Testis (tissue), 3 donors: Measurements from ENCODE around the gene TTC31. TPM values are rescaled to one million over a fixed set of nuclear protein-coding genes. Genes with fewer than 3 reads are reported as not detected.
A peak's percentile ranks its signal among the peaks of the same experiment; 100 is the strongest.

ENCODE experiments used
- DNase-seq: peaks from one replicate; pipeline ENCODE4 v3.0.0-alpha.2; 2019
- H3K27ac ChIP-seq, 2 donors: fragments of 200-600 bp; sonication (generic); one replicate each; pipeline ENCODE4 v1.5.1; 2019
- H3K27me3 ChIP-seq: fragments of 200-600 bp; sonication (generic); one replicate; pipeline ENCODE4 v1.5.1; 2019
- H3K36me3 ChIP-seq: fragments of 200-600 bp; sonication (generic); one replicate; pipeline ENCODE4 v1.5.1; 2017; ENCODE audit warnings: low read depth; ENCODE audit errors: missing control alignments
- H3K4me1 ChIP-seq: fragments of 200-600 bp; sonication (generic); one replicate; pipeline ENCODE4 v1.5.1; 2019
- H3K4me3 ChIP-seq, 2 donors: fragments of 200-600 bp; sonication (generic); one replicate each; pipeline ENCODE4 v1.5.1; 2017 to 2019
- H3K9me3 ChIP-seq: fragments of 200-600 bp; sonication (generic); one replicate; pipeline ENCODE4 v1.5.1; 2017
- POLR2A ChIP-seq: fragments of 450-650 bp; IDR thresholded peaks from one replicate; pipeline ENCODE4 v1.6.1; 2017; ENCODE audit warnings: antibody characterized with exemption, mild to moderate bottlenecking, moderate library complexity
- WGBS, 2 donors: methylation state at CpG; one replicate each; pipeline ENCODE4 v1.1.5; 2018; 5-methylcytosine and 5-hydroxymethylcytosine counted together
- intact Hi-C: fragments of 100-400 bp; cut with DNase I; formaldehyde crosslinking; loops from one replicate; pipeline ENCODE4 v1.15.1; 2023; ENCODE audit warnings: low total_unique reads
- polyA plus RNA-seq: library from polyadenylated mRNA; stranded (reverse); fragments of 350-450 nt; fragmentation: Illumina TruSeq; extraction: RNeasy Lipid Tissue Mini Kit (QIAGEN cat#74804); gene quantifications from one replicate; pipeline ENCODE4 v1.2.3, GENCODE V29; 2014; ENCODE audit warnings: low read depth, low replicate concordance; ENCODE audit not compliant: insufficient read depth
- total RNA-seq, 2 donors: library from RNA; depleted of rRNA; stranded (reverse); fragments of >200 nt; gene quantifications; one replicate each; pipeline ENCODE4 v1.2.3, GENCODE V29; 2016
- TF ChIP-seq, protein P1 (sequence below), 3 experiments: fragments of 450-650 bp in 2 of 3; fragments of 200-600 bp in 1 of 3; sonication (generic) in 1 of 3; IDR thresholded peaks; one replicate each; pipeline ENCODE4 v1.5.1; 2016 to 2019; ENCODE audit warnings: antibody characterized with exemption in 3 of 3, mild to moderate bottlenecking in 2 of 3, moderate library complexity in 1 of 3

TTC31 gene
- total and polyA plus RNA-seq, 3 donors from 2014 or later, result 19.6 to 36.2 (median 30.1) TPM

DNA sequence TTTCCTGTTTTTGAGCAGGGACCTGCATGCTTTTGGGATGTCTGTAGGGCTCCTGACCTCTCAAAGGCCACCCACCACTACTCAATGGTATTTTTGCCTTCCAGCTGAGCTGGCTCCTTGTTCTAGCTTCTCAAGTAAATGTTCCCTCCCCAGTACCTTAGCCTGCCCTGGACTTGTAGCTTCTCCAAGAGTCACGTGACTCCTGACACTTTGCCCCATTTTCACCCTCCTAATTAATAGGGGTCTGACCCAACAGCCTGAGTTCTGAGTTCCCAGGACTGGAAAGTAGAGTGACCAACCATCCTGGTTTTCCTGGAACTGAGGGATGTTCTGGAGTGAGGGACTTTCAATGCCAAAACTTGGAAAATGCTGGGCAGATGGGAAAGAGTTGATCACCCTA is 12.6 kb downstream of the TTC31 start:
- WGBS, 2 donors, result 83 to 96% methylated on average over 1 of the region's 1 CpG
- Histone ChIP-seq H3K4me1 (peaks cover 18% of the 10 kb centered on the region), H3K9me3 (no peaks in the 10 kb centered on the region), H3K27ac (no peak overlapping the region), H3K27me3 (no peaks in the 10 kb centered on the region), H3K4me3 (no peak overlapping the region), H3K36me3 (no peaks in the 10 kb centered on the region)
- no peak for TF ChIP-seq POLR2A
- TF ChIP-seq, protein P1, sequence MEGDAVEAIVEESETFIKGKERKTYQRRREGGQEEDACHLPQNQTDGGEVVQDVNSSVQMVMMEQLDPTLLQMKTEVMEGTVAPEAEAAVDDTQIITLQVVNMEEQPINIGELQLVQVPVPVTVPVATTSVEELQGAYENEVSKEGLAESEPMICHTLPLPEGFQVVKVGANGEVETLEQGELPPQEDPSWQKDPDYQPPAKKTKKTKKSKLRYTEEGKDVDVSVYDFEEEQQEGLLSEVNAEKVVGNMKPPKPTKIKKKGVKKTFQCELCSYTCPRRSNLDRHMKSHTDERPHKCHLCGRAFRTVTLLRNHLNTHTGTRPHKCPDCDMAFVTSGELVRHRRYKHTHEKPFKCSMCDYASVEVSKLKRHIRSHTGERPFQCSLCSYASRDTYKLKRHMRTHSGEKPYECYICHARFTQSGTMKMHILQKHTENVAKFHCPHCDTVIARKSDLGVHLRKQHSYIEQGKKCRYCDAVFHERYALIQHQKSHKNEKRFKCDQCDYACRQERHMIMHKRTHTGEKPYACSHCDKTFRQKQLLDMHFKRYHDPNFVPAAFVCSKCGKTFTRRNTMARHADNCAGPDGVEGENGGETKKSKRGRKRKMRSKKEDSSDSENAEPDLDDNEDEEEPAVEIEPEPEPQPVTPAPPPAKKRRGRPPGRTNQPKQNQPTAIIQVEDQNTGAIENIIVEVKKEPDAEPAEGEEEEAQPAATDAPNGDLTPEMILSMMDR (IDR thresholded peaks at IDR 0.05), result no peak
- intact Hi-C loops, result no loop called here
- DNase-seq, result no peak

DNA sequence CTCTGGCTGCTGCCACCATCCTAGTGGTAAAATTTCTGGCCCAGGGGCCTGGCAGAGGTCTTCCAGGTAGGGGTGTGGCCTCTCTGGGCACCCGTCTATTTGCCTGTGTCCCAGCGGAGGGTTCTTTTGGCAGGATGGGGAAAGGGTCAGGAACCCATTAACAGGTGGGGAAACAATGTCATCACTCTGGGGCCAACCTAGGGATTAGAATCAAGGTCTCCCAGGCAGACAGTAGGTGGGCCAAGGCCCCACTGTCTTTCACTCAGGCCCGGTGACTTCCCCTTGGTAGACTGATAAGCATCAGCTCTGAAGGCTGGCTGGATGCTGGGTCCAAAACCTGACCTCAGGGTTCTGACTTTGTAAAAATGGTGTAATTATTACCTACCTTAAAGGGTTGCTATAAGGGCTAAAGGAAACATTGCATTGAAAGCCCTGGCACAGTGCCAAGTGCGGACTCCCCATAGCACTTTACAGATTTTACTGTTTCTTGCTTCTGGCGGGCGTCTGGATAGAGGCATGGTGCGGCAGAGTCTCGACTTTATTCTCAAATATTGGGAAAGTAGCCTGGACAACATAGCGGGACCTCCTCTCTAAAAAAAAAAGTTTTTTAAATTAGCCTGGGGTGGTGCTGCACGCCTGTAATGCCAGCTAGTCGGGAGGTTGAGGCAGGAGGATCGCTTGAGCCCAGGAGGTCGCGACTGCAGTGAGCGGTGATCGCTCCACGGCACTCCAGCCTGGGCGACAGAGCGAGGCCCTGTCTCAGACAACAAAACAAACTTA is 14.3 kb downstream of the TTC31 start:
- Histone ChIP-seq H3K4me1 (peaks cover 18% of the 10 kb centered on the region), H3K9me3 (no peaks in the 10 kb centered on the region), H3K27me3 (no peaks in the 10 kb centered on the region), H3K4me3 (peak overlapping the region in 1 of 2 donors; percentile 32), H3K27ac (no peak overlapping the region), H3K36me3 (no peaks in the 10 kb centered on the region)
- intact Hi-C loops, result no loop called here
- DNase-seq, result no peak
- 31 to 33% methylated on average over 19 of the region's 19 CpGs for WGBS, 2 donors
- TF ChIP-seq POLR2A, result no peak
- TF ChIP-seq, protein P1 (IDR thresholded peaks at IDR 0.05), result no peak

DNA sequence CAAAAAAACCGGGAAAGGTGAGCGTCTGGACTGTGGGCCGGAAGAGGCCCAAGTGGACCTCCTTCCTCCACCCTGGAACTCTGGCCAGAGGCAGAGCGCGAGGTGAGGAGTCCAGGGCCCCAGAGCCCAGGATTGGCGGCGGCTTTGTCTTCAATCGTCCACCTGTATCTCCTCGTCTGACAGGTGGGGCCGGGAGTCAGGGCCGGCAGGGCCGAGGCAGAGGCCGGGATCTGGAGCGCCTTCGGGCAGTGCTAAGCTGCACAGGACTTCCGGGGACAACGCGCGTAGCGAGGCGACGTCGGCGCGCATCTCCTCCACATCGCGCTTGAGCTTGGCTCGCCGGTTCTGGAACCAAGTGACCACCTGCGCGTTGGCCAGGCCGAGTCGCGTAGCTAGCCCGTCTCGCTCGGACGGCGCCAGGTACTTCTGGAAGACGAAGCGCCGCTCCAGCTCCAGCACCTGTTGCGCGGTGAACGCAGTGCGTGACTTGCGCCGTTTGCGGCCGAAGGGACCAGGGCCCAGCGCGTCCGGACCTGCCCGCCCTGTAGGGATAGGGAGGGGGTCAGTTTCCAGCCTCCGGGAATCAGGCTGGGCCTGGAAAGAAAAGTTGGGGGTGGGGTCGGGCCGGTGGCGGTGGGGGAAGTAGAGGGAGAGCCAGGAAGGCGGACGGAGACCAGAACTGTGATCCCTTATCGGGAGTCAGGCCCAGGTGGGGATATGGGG is 15.1 kb downstream of the TTC31 start:
- no peaks in the 10 kb centered on the region for H3K9me3 ChIP-seq
- peak overlapping the region in 1 of 2 donors; percentile 32 for H3K4me3 ChIP-seq
- no peak for TF ChIP-seq POLR2A
- TF ChIP-seq, protein P1 (IDR thresholded peaks at IDR 0.05), result no peak
- no peaks in the 10 kb centered on the region for H3K27me3 ChIP-seq
- peaks cover 18% of the 10 kb centered on the region for H3K4me1 ChIP-seq
- H3K27ac ChIP-seq, result no peak overlapping the region
- 2% methylated on average over 18 to 61 of the region's 61 CpGs for WGBS, 2 donors
- DNase-seq, result no peak
- intact Hi-C loops, result no loop called here
- H3K36me3 ChIP-seq, result no peaks in the 10 kb centered on the region

DNA sequence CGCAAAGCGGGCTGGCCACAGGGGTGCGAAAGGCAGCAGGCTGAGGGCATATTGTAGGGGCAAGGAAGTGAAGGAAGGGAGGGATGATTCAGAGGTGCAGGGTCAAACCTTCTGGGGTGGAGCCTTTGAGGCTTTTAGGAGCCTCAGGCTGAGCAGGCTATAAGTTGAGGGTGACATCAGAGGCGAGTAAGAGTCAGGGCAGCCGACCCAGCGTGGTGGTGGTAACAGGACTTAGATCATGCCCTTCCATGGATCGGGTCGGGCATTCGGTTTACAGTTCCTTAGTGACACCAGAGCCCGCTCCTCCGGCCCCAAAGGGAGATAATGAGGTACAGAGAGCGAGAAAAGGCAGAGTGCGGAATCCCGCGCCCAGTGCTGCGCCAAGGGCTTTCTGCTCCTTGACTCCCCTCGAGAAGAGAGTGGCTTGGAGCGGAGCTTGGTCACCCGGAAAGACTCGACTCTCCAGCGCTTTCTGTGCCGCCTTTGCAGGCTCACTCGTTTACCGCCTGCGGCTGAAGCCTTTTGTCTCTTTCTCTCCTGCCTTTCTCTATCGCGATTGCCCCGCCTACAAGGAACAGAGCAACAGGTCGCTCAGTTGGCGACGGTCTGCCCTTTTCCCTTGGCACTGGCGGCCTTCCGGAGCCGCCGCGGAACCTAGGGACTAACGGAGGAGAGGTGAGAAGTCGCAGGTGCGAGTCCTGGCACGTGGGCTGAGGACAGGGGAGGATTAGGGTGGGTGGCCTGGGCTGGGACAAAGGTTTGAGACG is 15.8 kb downstream of the TTC31 start:
- intact Hi-C loops, result no loop called here
- H3K4me1 ChIP-seq, result peaks cover 18% of the 10 kb centered on the region
- peak overlapping the region in 1 of 2 donors; percentile 32 for H3K4me3 ChIP-seq
- no peaks in the 10 kb centered on the region for H3K36me3 ChIP-seq
- H3K27ac ChIP-seq, result no peak overlapping the region
- 1 to 2% methylated on average over 39 to 41 of the region's 41 CpGs for WGBS, 2 donors
- TF ChIP-seq POLR2A, result no peak
- TF ChIP-seq, protein P1 (IDR thresholded peaks at IDR 0.05), result no peak
- DNase-seq, result no peak
- H3K9me3 ChIP-seq, result no peaks in the 10 kb centered on the region
- H3K27me3 ChIP-seq, result no peaks in the 10 kb centered on the region
